Measurements from ENCODE around the gene MKI67.

Gene MKI67

DNA sequence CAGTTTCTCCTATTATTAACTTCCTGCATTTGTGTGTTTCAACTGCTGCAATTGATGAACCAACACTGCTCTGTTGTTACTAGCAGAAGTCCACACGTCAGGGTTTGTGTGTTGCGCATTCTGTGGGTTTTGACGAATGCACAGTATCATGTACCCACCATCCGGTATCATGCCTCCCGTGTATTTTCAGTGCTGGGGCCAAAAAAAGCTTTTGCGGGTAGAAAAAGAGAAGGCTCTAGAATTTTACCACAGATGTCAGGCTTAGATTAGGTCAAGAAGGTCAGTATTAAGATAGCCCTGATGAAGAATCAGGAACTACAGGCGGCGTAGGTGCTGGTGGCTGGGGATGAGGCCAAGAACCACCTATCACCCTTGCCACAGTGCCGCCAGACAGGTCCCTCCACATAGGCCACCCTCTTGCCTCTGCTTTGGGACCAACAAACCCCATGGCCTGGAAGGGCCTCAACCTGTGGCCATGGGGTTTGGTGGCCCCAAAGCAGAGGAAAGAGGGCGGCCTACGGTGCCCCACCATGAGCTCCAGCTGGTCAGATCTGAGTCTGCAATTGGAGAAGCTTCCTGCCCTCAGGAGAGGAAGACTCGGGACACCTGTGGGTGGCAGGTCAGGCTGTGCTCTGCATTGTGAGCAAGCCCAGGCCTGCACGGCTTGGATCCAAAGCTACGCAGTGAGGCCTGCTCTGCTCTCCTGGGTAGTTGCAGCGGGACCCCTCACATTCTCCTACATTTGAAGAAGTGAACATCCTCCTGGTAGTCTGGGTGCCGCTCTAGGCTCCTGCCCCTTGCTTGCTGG is 71.9 kb downstream of the MKI67 start:
- in situ Hi-C loops (cut with HindIII; ENCODE audit: low pct_unique_long_range_greater_than_20kb, low sequenced_read_pairs), result no loop called here
- no peak for DNase-seq (ENCODE audit: low read depth in 1 of 2, low spot score in 1 of 2)
- TF ChIP-seq JUND (IDR thresholded peaks at IDR 0.05; ENCODE audit: low read depth), result no peak

DNA sequence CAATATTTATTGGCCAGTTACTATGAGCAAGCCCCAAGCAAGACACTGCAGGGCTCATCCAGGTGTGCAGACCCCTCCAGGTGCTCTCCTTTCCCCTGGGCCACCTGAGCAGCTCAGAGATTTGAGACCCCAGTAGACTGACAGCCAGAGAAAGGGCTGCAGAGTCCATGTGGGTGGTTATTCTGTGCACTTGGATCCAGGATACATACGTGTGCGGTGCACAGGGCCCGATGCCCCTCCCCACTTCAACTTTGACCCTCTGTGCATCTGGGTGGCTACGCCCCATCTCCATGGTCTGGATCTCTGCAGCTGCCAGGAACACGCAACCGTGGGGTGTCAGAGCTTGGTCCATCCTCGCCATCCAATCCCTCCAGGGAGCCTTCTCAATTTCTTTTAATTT is 72.9 kb downstream of the MKI67 start:
- in situ Hi-C loops (cut with HindIII; ENCODE audit: low pct_unique_long_range_greater_than_20kb, low sequenced_read_pairs), result no loop called here
- no peak for DNase-seq (ENCODE audit: low read depth in 1 of 2, low spot score in 1 of 2)
- TF ChIP-seq JUND (IDR thresholded peaks at IDR 0.05; ENCODE audit: low read depth), result no peak

GRCh38 chr10:128052696-128053095 is 73.5 kb downstream of the MKI67 start:
- no peak for TF ChIP-seq JUND (IDR thresholded peaks at IDR 0.05; ENCODE audit: low read depth)
- no peak for DNase-seq (ENCODE audit: low read depth in 1 of 2, low spot score in 1 of 2)
- in situ Hi-C loops (cut with HindIII; ENCODE audit: low pct_unique_long_range_greater_than_20kb, low sequenced_read_pairs), result no loop called here

GRCh38 chr10:128051548-128051947 is 74.7 kb downstream of the MKI67 start:
- no peak for TF ChIP-seq JUND (IDR thresholded peaks at IDR 0.05; ENCODE audit: low read depth)
- no peak for DNase-seq (ENCODE audit: low read depth in 1 of 2, low spot score in 1 of 2)
- in situ Hi-C loops (cut with HindIII; ENCODE audit: low pct_unique_long_range_greater_than_20kb, low sequenced_read_pairs), result no loop called here

DNA sequence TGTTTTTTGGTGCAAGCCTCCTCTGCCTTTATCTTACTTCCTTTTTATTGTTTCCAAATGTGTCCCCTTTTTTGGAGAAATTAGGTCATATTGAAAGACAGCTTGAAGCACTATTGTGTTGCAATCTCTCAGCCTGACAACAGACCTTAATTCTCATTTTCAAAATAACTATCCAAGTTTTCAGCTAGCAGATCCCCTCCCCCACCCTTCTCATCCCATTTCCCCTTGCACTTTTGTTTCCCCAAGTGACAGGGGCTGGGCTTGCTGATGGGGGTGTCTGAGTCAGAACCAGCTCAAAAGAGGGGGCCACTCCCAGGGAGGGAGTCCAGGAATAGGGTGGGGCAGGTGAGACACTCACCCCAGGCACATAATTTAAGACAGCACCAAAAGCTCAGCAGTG is 75.3 kb downstream of the MKI67 start:
- no peak for TF ChIP-seq JUND (IDR thresholded peaks at IDR 0.05; ENCODE audit: low read depth)
- DNase-seq (ENCODE audit: low read depth in 1 of 2, low spot score in 1 of 2), result no peak
- in situ Hi-C loops (cut with HindIII; ENCODE audit: low pct_unique_long_range_greater_than_20kb, low sequenced_read_pairs), result no loop called here

- no peak for DNase-seq (ENCODE audit: low read depth in 1 of 2, low spot score in 1 of 2)
- in situ Hi-C loops (cut with HindIII; ENCODE audit: low pct_unique_long_range_greater_than_20kb, low sequenced_read_pairs), result no loop called here
- TF ChIP-seq JUND (IDR thresholded peaks at IDR 0.05; ENCODE audit: low read depth), result no peak
Measured at GRCh38 chr10:128050121-128050516, 76.1 kb downstream of the MKI67 start.

- no peak for DNase-seq (ENCODE audit: low read depth in 1 of 2, low spot score in 1 of 2)
- TF ChIP-seq JUND (IDR thresholded peaks at IDR 0.05; ENCODE audit: low read depth), result no peak
- in situ Hi-C loops (cut with HindIII; ENCODE audit: low pct_unique_long_range_greater_than_20kb, low sequenced_read_pairs), result no loop called here
Measured at GRCh38 chr10:128049226-128050120, 76.8 kb downstream of the MKI67 start.

GRCh38 chr10:128048819-128049210 is 77.4 kb downstream of the MKI67 start:
- no peak for DNase-seq (ENCODE audit: low read depth in 1 of 2, low spot score in 1 of 2)
- in situ Hi-C loops (cut with HindIII; ENCODE audit: low pct_unique_long_range_greater_than_20kb, low sequenced_read_pairs), result no loop called here
- no peak for TF ChIP-seq JUND (IDR thresholded peaks at IDR 0.05; ENCODE audit: low read depth)

DNA sequence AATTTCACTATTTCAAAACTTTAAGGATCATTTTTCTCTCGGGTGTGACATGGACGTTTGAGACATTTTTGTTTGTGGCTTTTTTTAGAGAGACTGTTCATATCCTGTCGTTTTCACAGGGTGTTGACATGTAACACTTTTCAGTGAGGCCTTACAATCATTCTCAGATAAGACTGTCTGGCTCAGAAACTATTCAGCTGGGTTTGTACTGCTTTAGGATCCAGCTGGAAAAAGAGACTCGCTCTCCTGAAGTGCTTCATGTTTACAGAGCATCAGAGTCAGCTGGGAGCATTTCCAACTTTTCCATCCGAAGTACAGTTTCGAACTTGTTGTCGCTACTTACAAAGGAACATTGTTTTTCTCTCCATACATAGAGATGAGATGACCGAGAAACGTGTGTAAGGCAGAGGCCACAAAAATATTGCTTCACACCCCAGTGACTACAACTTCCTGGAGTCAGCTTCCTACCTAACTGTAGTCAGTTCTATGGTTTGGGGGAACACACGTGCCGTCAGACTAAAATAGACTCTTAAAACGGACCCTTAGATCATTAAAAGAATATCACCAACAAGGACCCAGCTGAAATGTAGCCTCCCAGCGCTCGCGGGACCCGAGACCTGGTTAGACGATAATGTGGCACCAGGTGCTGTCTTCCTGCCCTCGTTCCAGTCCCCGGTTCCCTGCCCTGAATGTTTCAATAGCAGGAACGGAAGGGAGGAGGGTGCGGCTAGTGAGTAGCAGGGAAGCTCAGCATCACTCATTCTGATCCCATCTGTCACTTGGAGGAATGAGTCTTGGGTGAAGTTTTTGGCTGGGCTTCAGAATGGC is 78.0 kb downstream of the MKI67 start:
- no peak for DNase-seq (ENCODE audit: low read depth in 1 of 2, low spot score in 1 of 2)
- TF ChIP-seq JUND (IDR thresholded peaks at IDR 0.05; ENCODE audit: low read depth), result no peak
- in situ Hi-C loops (cut with HindIII; ENCODE audit: low pct_unique_long_range_greater_than_20kb, low sequenced_read_pairs), result no loop called here

GRCh38 chr10:128047351-128047750 is 78.9 kb downstream of the MKI67 start:
- peak; percentile 91 to 94 for DNase-seq (ENCODE audit: low read depth in 1 of 2, low spot score in 1 of 2)
- in situ Hi-C loops (cut with HindIII; ENCODE audit: low pct_unique_long_range_greater_than_20kb, low sequenced_read_pairs), result no loop called here
- no peak for TF ChIP-seq JUND (IDR thresholded peaks at IDR 0.05; ENCODE audit: low read depth)

DNA sequence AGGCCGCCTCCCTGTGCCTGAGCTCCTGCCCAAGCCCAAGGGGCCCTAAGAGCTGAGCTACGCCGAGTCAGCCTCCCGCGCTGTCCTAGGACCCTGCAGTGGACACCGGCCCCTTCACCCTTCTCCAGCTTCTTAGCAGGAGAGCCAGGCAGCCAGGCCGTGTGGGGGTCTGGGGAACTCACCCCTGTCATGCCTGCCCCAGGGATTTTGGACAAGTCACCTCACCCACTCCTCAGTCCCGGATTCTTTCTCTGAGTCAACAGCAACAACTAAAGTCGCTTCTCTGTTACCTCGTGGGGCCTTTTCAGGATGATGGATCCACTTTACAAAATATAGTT is 79.3 kb downstream of the MKI67 start:
- in situ Hi-C loops (cut with HindIII; ENCODE audit: low pct_unique_long_range_greater_than_20kb, low sequenced_read_pairs), result no loop called here
- DNase-seq (ENCODE audit: low read depth in 1 of 2, low spot score in 1 of 2), result no peak
- no peak for TF ChIP-seq JUND (IDR thresholded peaks at IDR 0.05; ENCODE audit: low read depth)

Data from T47D (cell line).